ENCODE measurements around the gene PLEKHA3. TPM values are rescaled to one million over a fixed set of nuclear protein-coding genes. Genes with fewer than 3 reads are reported as not detected.
A peak's percentile ranks its signal among the peaks of the same experiment; 100 is the strongest.
"Not testable (repeated sequence)": the region's sequence is repeated elsewhere in the genome, so short reads cannot be mapped to it uniquely, and the experiment has no call there.

The PLEKHA3 gene
- total RNA-seq, 1 donor from 2014 or later: 20.7 TPM

DNA sequence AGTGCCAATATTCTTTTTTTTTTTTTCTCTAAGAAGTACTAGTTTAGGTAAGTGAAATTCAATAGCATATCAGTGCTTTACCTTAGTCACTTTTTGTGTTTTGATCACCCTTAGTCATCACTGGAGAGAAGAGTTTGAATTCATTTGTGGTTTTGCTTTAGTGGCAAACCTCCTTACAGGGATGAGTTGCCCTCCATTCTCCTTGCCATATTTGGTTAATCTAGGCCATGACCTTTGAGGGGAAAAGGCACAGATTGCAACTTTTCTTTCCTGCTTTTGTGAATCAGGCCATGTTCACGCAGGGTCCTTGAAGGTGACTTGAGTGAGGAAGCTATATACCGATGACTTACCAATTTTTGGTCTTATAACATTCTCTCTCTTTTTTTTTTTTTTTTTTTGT lies 34.4 kb downstream of the PLEKHA3 start:
- no peak overlapping the region for H3K27ac Mint-ChIP-seq
- no peaks in the 10 kb centered on the region for H3K9me3 Mint-ChIP-seq
- no peak overlapping the region for H3K4me3 Mint-ChIP-seq
- TF ChIP-seq CTCF (conservative IDR thresholded peaks at IDR 0.05): no peak
- no peaks in the 10 kb centered on the region for H3K27me3 Mint-ChIP-seq
- no peak for DNase-seq (ENCODE audit: extremely low spot score, unreplicated experiment)
- peaks cover 14% of the 10 kb centered on the region for H3K36me3 Mint-ChIP-seq
- H3K4me1 Mint-ChIP-seq (ENCODE audit: unreplicated experiment): no peaks in the 10 kb centered on the region

DNA sequence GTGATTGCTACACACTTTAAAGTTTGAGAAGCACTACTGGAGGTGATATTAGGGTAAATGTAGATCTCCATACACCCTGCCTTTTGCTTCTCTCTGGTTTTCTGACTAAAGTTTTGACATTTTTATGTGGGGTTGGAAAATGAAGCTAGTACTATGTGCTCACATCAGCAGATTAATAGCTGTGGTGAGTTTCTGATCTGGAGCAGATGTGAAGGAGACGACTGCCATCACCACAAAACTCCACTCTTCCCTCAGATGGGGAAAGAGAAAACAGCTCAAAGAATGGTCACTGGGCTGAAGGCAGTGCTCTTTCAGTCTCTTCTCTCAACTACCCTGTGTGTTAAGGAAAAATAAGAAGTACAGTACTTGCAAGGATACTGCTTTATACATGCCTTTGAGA lies 37.2 kb downstream of the PLEKHA3 start:
- no peak for DNase-seq (ENCODE audit: extremely low spot score, unreplicated experiment)
- no peak overlapping the region for H3K4me3 Mint-ChIP-seq
- H3K27ac Mint-ChIP-seq: no peak overlapping the region
- no peaks in the 10 kb centered on the region for H3K4me1 Mint-ChIP-seq (ENCODE audit: unreplicated experiment)
- TF ChIP-seq CTCF (conservative IDR thresholded peaks at IDR 0.05): no peak
- no peaks in the 10 kb centered on the region for H3K9me3 Mint-ChIP-seq
- peaks cover 11% of the 10 kb centered on the region for H3K36me3 Mint-ChIP-seq
- no peaks in the 10 kb centered on the region for H3K27me3 Mint-ChIP-seq

DNA sequence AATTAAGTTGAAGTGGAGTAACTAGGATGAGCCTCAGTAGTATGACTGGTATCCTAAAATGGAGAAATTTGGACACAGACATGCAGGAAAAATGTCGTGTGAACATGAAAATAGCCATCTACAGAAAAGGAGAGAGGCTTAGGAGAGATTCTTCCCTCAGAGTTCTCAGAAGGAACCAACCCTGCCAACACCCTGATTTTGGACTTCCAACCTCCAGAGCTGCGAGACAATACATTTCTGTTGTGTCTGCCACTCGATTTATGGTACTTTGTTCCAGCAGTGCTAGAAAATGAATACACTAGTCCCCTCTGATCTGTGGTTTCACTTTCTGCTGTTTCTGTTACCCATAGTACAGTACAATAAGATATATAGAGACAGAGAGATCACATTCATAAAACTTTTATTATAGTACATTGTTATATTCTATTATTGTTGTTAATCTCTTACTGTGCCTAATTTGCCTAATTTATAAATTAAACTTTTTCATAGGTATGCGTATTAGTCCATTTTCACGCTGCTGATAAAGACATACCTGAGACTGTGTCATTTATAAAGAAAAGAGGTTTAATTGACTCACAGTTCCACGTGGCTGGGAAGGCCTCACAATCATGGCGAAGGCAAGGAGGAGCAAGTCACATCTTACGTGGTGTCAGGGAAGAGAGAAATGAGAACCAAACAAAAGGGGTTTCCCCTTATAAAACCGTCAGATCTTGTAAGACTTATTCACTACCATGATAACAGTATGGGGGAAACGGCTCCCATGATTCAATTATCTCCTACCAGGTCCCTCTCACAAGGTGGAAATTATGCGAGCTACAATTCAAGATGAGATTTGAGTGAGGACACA lies 41.3 kb downstream of the PLEKHA3 start:
- DNase-seq (ENCODE audit: extremely low spot score, unreplicated experiment): no peak
- Mint-ChIP-seq H3K27ac (peak overlapping the region; percentile 5), H3K4me3 (peak overlapping the region; percentile 63), H3K27me3 (no peaks in the 10 kb centered on the region), H3K4me1 (ENCODE audit: unreplicated experiment) (peaks cover 14% of the 10 kb centered on the region), H3K9me3 (no peaks in the 10 kb centered on the region), H3K36me3 (peaks cover 9% of the 10 kb centered on the region)
- TF ChIP-seq CTCF (conservative IDR thresholded peaks at IDR 0.05): no peak

- Mint-ChIP-seq H3K4me3 (peak overlapping the region; percentile 99), H3K27ac (peak overlapping the region; percentile 88), H3K36me3 (peaks cover 10% of the 10 kb centered on the region), H3K4me1 (ENCODE audit: unreplicated experiment) (peaks cover 14% of the 10 kb centered on the region), H3K27me3 (no peaks in the 10 kb centered on the region), H3K9me3 (no peaks in the 10 kb centered on the region)
- peak; percentile 85 for TF ChIP-seq CTCF (conservative IDR thresholded peaks at IDR 0.05)
- peak; percentile 87 for DNase-seq (ENCODE audit: extremely low spot score, unreplicated experiment)
Measured at GRCh38 chr2:178522950-178523595, 42.8 kb downstream of the PLEKHA3 start.

- H3K9me3 Mint-ChIP-seq: no peaks in the 10 kb centered on the region
- H3K4me1 Mint-ChIP-seq (ENCODE audit: unreplicated experiment): peaks cover 14% of the 10 kb centered on the region
- no peaks in the 10 kb centered on the region for H3K27me3 Mint-ChIP-seq
- peak overlapping the region; percentile 88 for H3K27ac Mint-ChIP-seq
- H3K36me3 Mint-ChIP-seq: peaks cover 12% of the 10 kb centered on the region
- no peak for TF ChIP-seq CTCF (conservative IDR thresholded peaks at IDR 0.05)
- DNase-seq (ENCODE audit: extremely low spot score, unreplicated experiment): no peak
- H3K4me3 Mint-ChIP-seq: peak overlapping the region; percentile 99
Measured at GRCh38 chr2:178523596-178524134, 43.4 kb downstream of the PLEKHA3 start.

DNA sequence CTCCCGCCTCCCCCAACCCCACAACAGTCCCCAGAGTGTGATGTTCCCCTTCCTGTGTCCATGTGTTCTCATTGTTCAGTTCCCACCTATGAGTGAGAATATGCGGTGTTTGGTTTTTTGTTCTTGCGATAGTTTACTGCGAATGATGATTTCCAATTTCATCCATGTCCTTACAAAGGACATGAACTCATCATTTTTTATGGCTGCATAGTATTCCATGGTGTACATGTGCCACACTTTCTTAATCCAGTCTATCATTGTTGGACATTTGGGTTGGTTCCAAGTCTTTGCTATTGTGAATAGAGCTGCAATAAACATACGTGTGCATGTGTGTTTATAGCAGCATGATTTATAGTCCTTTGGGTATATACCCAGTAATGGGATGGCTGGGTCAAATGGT lies 44.8 kb downstream of the PLEKHA3 start:
- peaks cover 14% of the 10 kb centered on the region for H3K4me1 Mint-ChIP-seq (ENCODE audit: unreplicated experiment)
- H3K27me3 Mint-ChIP-seq; H3K9me3 Mint-ChIP-seq; DNase-seq (ENCODE audit: extremely low spot score, unreplicated experiment); H3K27ac Mint-ChIP-seq: not testable (repeated sequence)
- H3K36me3 Mint-ChIP-seq: peaks cover 17% of the 10 kb centered on the region
- peak overlapping the region; percentile 79 for H3K4me3 Mint-ChIP-seq

GRCh38 chr2:178525460-178525859 lies 45.2 kb downstream of the PLEKHA3 start:
- not testable (repeated sequence) for H3K27me3 Mint-ChIP-seq; H3K27ac Mint-ChIP-seq; DNase-seq (ENCODE audit: extremely low spot score, unreplicated experiment); H3K9me3 Mint-ChIP-seq
- Mint-ChIP-seq H3K4me1 (ENCODE audit: unreplicated experiment) (peaks cover 14% of the 10 kb centered on the region), H3K4me3 (peak overlapping the region; percentile 68), H3K36me3 (peaks cover 17% of the 10 kb centered on the region)

All from type B pancreatic cell (in vitro differentiated cells).